GM20000 (cell line): Measurements from ENCODE around the gene GRAMD2A.
A peak's percentile ranks its signal among the peaks of the same experiment; 100 is the strongest.

ENCODE experiments used
- DNase-seq: peaks from one replicate; pipeline ENCODE4 v3.0.0; 2012; ENCODE audit warnings: low spot score
- CTCF ChIP-seq: IDR thresholded peaks from 2 replicates; pipeline ENCODE4 v1.5.1; 2012; ENCODE audit warnings: mild to moderate bottlenecking, control low read depth; ENCODE audit errors: extremely low read depth, missing control alignments

The GRAMD2A gene

GRCh38 chr15:72198356-72199204, 993 bp upstream of the GRAMD2A start:
- TF ChIP-seq CTCF, result no peak
- no peak for DNase-seq

GRCh38 chr15:72197041-72197459, 537 bp downstream of the GRAMD2A start:
- DNase-seq, result no peak
- TF ChIP-seq CTCF, result no peak

GRCh38 chr15:72196409-72197040, 1.1 kb downstream of the GRAMD2A start:
- TF ChIP-seq CTCF, result no peak
- peak; percentile 48 for DNase-seq

GRCh38 chr15:72195101-72195511, 2.5 kb downstream of the GRAMD2A start:
- no peak for TF ChIP-seq CTCF
- no peak for DNase-seq

GRCh38 chr15:72193836-72194396, 3.7 kb downstream of the GRAMD2A start:
- no peak for TF ChIP-seq CTCF
- no peak for DNase-seq

GRCh38 chr15:72192416-72192815, 5.2 kb downstream of the GRAMD2A start:
- DNase-seq, result no peak
- TF ChIP-seq CTCF, result no peak
